ENCODE data around the gene NDUFAF7.

The NDUFAF7 gene

DNA sequence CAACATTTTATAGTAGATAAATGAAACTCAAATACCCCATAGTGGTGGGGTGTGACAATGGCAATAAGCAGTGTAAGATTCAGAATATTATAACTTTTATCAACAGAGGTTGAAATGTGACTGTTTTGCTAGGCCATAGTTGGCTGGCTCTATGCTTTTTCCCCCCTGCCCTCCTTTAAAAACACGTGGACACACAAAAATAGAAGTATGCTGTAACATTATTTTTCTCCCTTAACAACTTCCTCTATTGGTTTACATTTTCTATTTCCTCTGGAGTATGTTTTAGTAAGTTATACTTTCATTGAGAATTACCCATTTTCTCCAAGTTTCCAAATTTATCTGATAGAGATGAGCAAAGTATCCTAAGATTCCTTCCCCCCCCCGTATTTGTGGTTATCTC lies 31.1 kb downstream of the NDUFAF7 start:
- TF ChIP-seq, protein P1, sequence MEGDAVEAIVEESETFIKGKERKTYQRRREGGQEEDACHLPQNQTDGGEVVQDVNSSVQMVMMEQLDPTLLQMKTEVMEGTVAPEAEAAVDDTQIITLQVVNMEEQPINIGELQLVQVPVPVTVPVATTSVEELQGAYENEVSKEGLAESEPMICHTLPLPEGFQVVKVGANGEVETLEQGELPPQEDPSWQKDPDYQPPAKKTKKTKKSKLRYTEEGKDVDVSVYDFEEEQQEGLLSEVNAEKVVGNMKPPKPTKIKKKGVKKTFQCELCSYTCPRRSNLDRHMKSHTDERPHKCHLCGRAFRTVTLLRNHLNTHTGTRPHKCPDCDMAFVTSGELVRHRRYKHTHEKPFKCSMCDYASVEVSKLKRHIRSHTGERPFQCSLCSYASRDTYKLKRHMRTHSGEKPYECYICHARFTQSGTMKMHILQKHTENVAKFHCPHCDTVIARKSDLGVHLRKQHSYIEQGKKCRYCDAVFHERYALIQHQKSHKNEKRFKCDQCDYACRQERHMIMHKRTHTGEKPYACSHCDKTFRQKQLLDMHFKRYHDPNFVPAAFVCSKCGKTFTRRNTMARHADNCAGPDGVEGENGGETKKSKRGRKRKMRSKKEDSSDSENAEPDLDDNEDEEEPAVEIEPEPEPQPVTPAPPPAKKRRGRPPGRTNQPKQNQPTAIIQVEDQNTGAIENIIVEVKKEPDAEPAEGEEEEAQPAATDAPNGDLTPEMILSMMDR (IDR thresholded peaks at IDR 0.05; ENCODE audit: insufficient read depth, low read depth, low read length, missing control alignments): no peak
- DNase-seq (ENCODE audit: low read depth): no peak
- no peak overlapping the region for H3K4me3 ChIP-seq (ENCODE audit: low read length)

DNA sequence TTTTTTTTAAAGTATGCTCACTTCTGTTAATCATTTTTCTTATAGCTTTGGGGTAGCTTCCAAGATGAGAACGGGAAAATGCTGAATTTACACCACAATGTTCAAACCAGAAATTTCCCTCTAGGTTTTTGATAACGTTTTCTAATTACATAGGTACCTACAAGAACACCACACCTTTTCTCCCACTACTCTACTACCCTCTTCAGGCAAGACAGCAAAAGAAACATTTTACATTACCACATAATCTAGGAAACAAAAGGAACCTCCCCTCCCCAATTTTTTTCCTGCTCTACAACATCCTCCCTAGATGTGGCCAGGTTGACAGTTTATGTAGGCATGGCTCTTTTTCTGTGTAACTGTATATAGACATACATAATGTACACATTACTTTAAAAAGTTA lies 32.4 kb downstream of the NDUFAF7 start:
- no peak for DNase-seq (ENCODE audit: low read depth)
- TF ChIP-seq, protein P1 (IDR thresholded peaks at IDR 0.05; ENCODE audit: insufficient read depth, low read depth, low read length, missing control alignments): no peak
- H3K4me3 ChIP-seq (ENCODE audit: low read length): no peak overlapping the region

- no peak overlapping the region for H3K4me3 ChIP-seq (ENCODE audit: low read length)
- no peak for DNase-seq (ENCODE audit: low read depth)
- TF ChIP-seq, protein P1 (IDR thresholded peaks at IDR 0.05; ENCODE audit: insufficient read depth, low read depth, low read length, missing control alignments): no peak
These were observed 36.2 kb downstream of the NDUFAF7 start for GRCh38 chr2:37267685-37268084.

DNA sequence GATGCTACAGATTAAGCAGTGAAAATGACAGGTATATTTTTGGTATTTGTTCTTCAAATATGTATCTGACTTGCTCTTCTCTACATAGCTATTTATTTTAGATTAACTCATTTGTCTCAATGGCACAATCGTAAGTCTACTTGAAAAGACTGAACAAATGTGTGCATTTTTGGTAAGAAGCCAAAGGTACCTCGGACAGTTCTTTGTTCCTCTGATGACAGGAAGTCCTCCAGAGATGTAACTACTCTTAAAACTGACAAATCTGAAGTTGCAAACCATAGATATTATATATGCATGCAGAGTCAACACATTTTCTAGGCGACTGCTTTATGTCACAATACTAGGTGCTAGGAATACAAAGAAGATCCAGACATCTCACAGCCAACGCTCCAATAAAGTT lies 36.7 kb downstream of the NDUFAF7 start:
- no peak overlapping the region for H3K4me3 ChIP-seq (ENCODE audit: low read length)
- no peak for DNase-seq (ENCODE audit: low read depth)
- TF ChIP-seq, protein P1 (IDR thresholded peaks at IDR 0.05; ENCODE audit: insufficient read depth, low read depth, low read length, missing control alignments): no peak

- TF ChIP-seq, protein P1 (IDR thresholded peaks at IDR 0.05; ENCODE audit: insufficient read depth, low read depth, low read length, missing control alignments): no peak
- no peak for DNase-seq (ENCODE audit: low read depth)
- no peak overlapping the region for H3K4me3 ChIP-seq (ENCODE audit: low read length)
These were observed 40.1 kb downstream of the NDUFAF7 start for GRCh38 chr2:37271376-37272067.

- H3K4me3 ChIP-seq (ENCODE audit: low read length): no peak overlapping the region
- TF ChIP-seq, protein P1 (IDR thresholded peaks at IDR 0.05; ENCODE audit: insufficient read depth, low read depth, low read length, missing control alignments): no peak
- DNase-seq (ENCODE audit: low read depth): no peak
These were observed 43.0 kb downstream of the NDUFAF7 start for GRCh38 chr2:37274359-37274965.

- no peak for DNase-seq (ENCODE audit: low read depth)
These were observed 44.8 kb downstream of the NDUFAF7 start for GRCh38 chr2:37276291-37276690.

More at GRCh38 chr2:37276291-37276690, 44.8 kb downstream of the NDUFAF7 start:
- TF ChIP-seq, protein P1 (IDR thresholded peaks at IDR 0.05; ENCODE audit: insufficient read depth, low read depth, low read length, missing control alignments): no peak
- H3K4me3 ChIP-seq (ENCODE audit: low read length): no peak overlapping the region

All from epithelial cell of esophagus (primary cell).